Upper lobe of left lung (tissue), 4 donors: ENCODE results near the gene FBLN2.

Experiments
- POLR2A ChIP-seq, 4 donors: fragments of 450-650 bp; IDR thresholded peaks; one replicate each; pipeline ENCODE4 v1.5.1; 2016 to 2017; ENCODE audit warnings: antibody characterized with exemption in 4 of 4, mild to moderate bottlenecking in 2 of 4
- TF ChIP-seq, protein P1 (sequence below), 6 experiments: fragments of 450-650 bp in 4 of 6; fragments of 200-600 bp in 2 of 6; sonication (generic) in 2 of 6; IDR thresholded peaks; one replicate each; pipeline ENCODE4 v1.5.1; 2016 to 2019; ENCODE audit warnings: antibody characterized with exemption in 6 of 6

GRCh38 chr3:13526626-13526949, 22.3 kb upstream of the FBLN2 start:
- TF ChIP-seq, protein P1, sequence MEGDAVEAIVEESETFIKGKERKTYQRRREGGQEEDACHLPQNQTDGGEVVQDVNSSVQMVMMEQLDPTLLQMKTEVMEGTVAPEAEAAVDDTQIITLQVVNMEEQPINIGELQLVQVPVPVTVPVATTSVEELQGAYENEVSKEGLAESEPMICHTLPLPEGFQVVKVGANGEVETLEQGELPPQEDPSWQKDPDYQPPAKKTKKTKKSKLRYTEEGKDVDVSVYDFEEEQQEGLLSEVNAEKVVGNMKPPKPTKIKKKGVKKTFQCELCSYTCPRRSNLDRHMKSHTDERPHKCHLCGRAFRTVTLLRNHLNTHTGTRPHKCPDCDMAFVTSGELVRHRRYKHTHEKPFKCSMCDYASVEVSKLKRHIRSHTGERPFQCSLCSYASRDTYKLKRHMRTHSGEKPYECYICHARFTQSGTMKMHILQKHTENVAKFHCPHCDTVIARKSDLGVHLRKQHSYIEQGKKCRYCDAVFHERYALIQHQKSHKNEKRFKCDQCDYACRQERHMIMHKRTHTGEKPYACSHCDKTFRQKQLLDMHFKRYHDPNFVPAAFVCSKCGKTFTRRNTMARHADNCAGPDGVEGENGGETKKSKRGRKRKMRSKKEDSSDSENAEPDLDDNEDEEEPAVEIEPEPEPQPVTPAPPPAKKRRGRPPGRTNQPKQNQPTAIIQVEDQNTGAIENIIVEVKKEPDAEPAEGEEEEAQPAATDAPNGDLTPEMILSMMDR (IDR thresholded peaks at IDR 0.05), result no peak
- TF ChIP-seq POLR2A (IDR thresholded peaks at IDR 0.05), result no peak
